ENCODE results near the gene NPSR1.

Gene NPSR1

DNA sequence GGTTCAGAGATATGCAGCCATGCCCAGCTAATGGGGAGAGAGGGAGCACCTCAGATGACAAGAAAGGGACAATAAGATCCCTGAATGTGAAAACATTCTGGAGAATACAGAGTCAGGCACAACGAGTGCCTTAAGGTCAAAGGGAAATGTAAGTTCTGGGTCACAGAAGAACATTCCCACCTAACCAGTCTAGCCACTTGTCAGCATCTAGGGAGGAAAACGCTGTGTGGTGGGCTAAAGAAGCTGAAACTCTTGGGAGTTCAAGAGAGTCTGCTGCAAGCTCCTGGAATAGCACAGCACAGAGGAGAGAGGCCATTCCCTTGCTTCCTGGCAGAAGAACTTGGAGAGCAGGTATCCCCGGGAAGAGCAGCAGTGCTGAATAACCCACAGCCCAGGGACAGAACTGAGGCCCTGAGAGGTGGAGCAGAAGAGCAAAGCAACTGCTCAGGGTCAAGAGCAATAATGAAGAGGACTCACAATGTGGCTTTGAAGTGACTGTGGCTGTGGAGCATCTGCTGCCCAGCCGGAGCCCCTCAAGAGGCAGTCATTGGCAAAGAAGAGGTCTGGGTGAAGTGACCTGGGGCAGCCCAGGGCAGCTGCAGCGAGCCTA is 182.3 kb downstream of the NPSR1 start:
- H3K4me1 ChIP-seq (ENCODE audit: control insufficient read depth in 2 of 2, insufficient read depth in 2 of 2, low read length in 2 of 2) = no peaks in the 10 kb centered on the region
- no peaks in the 10 kb centered on the region for H3K9me3 ChIP-seq (ENCODE audit: control insufficient read depth in 2 of 2, low read length in 2 of 2)
- H3K27ac ChIP-seq (ENCODE audit: low read depth in 2 of 2, low read length in 2 of 2) = no peak overlapping the region
- no peaks in the 10 kb centered on the region for H3K36me3 ChIP-seq (ENCODE audit: control insufficient read depth in 2 of 2, insufficient read depth in 2 of 2, low read length in 2 of 2)
- H3K27me3 ChIP-seq (ENCODE audit: control insufficient read depth in 2 of 2, insufficient read depth in 2 of 2, low read length in 2 of 2) = no peaks in the 10 kb centered on the region
- no peak overlapping the region for H3K9ac ChIP-seq (ENCODE audit: low read depth in 1 of 2, low read length in 2 of 2)
- H3K4me3 ChIP-seq (ENCODE audit: low read length in 2 of 2) = no peak overlapping the region

DNA sequence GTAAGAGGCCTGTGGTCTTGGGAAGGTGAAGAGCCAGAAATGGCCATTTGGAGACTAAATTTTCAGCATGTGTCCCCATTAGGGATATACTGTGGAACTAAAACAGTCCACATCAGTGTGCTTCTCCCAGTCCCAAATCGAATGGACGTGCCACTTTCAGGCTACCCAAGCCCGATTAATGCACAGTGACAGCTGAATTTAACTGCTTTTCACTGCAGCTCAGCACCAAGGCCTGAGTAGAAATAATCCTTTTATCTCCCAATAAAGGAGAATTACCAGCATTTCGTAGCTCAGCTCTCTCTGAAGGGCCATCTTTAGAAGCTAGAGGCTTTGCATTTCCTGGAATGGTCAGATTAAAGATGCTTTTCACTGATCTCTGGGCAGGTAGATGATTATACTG is 183.3 kb downstream of the NPSR1 start:
- no peak overlapping the region for H3K9ac ChIP-seq (ENCODE audit: low read depth in 1 of 2, low read length in 2 of 2)
- H3K27ac ChIP-seq (ENCODE audit: low read depth in 2 of 2, low read length in 2 of 2) = no peak overlapping the region
- no peaks in the 10 kb centered on the region for H3K4me1 ChIP-seq (ENCODE audit: control insufficient read depth in 2 of 2, insufficient read depth in 2 of 2, low read length in 2 of 2)
- H3K9me3 ChIP-seq (ENCODE audit: control insufficient read depth in 2 of 2, low read length in 2 of 2) = no peaks in the 10 kb centered on the region
- no peaks in the 10 kb centered on the region for H3K36me3 ChIP-seq (ENCODE audit: control insufficient read depth in 2 of 2, insufficient read depth in 2 of 2, low read length in 2 of 2)
- no peak overlapping the region for H3K4me3 ChIP-seq (ENCODE audit: low read length in 2 of 2)
- no peaks in the 10 kb centered on the region for H3K27me3 ChIP-seq (ENCODE audit: control insufficient read depth in 2 of 2, insufficient read depth in 2 of 2, low read length in 2 of 2)

DNA sequence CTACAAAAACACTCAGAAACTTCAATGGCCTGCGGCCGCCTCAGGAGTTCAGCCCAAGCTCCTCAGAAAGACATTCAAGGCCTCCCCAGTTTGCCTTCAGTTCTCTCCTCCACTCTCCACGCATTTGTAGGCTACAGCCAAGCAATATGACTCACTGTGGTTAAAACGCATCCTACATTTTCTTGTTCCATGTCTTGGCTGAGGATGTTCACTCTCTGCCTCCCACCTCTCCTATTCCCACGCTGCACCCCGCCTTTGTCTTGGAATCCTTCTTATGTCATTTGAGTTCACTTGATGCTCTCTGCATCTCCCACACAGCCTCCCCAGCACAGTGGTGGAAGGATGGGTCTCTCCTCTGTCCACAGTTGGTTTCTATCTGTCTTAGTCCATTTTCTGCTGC is 184.8 kb downstream of the NPSR1 start:
- H3K36me3 ChIP-seq (ENCODE audit: control insufficient read depth in 2 of 2, insufficient read depth in 2 of 2, low read length in 2 of 2) = no peaks in the 10 kb centered on the region
- H3K4me1 ChIP-seq (ENCODE audit: control insufficient read depth in 2 of 2, insufficient read depth in 2 of 2, low read length in 2 of 2) = no peaks in the 10 kb centered on the region
- no peak overlapping the region for H3K9ac ChIP-seq (ENCODE audit: low read depth in 1 of 2, low read length in 2 of 2)
- H3K27ac ChIP-seq (ENCODE audit: low read depth in 2 of 2, low read length in 2 of 2) = no peak overlapping the region
- no peaks in the 10 kb centered on the region for H3K27me3 ChIP-seq (ENCODE audit: control insufficient read depth in 2 of 2, insufficient read depth in 2 of 2, low read length in 2 of 2)
- H3K9me3 ChIP-seq (ENCODE audit: control insufficient read depth in 2 of 2, low read length in 2 of 2) = no peaks in the 10 kb centered on the region
- H3K4me3 ChIP-seq (ENCODE audit: low read length in 2 of 2) = no peak overlapping the region

DNA sequence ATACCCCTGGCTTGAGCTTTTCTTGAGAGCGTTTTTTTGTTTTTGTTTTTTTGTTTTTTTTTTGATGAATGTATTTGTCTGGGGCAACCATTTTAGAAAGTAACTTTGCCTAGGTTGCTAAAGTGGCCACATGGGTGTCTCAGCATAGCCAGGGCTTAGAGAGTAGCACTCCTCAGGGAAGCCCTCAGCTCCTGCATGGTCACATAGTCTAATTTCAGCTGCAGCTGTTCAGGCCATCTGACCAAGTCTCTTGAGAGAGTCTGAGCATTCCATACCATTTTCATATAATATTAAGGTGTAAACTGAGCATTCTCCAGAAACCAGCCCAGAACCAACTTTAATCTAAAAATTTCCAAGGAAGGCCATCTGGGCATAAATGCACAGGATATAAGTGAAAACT is 186.4 kb downstream of the NPSR1 start:
- Histone ChIP-seq H3K4me1 (ENCODE audit: control insufficient read depth in 2 of 2, insufficient read depth in 2 of 2, low read length in 2 of 2) (no peaks in the 10 kb centered on the region), H3K36me3 (ENCODE audit: control insufficient read depth in 2 of 2, insufficient read depth in 2 of 2, low read length in 2 of 2) (no peaks in the 10 kb centered on the region), H3K4me3 (ENCODE audit: low read length in 2 of 2) (no peak overlapping the region), H3K9ac (ENCODE audit: low read depth in 1 of 2, low read length in 2 of 2) (no peak overlapping the region), H3K27me3 (ENCODE audit: control insufficient read depth in 2 of 2, insufficient read depth in 2 of 2, low read length in 2 of 2) (no peaks in the 10 kb centered on the region), H3K27ac (ENCODE audit: low read depth in 2 of 2, low read length in 2 of 2) (no peak overlapping the region), H3K9me3 (ENCODE audit: control insufficient read depth in 2 of 2, low read length in 2 of 2) (no peaks in the 10 kb centered on the region)

DNA sequence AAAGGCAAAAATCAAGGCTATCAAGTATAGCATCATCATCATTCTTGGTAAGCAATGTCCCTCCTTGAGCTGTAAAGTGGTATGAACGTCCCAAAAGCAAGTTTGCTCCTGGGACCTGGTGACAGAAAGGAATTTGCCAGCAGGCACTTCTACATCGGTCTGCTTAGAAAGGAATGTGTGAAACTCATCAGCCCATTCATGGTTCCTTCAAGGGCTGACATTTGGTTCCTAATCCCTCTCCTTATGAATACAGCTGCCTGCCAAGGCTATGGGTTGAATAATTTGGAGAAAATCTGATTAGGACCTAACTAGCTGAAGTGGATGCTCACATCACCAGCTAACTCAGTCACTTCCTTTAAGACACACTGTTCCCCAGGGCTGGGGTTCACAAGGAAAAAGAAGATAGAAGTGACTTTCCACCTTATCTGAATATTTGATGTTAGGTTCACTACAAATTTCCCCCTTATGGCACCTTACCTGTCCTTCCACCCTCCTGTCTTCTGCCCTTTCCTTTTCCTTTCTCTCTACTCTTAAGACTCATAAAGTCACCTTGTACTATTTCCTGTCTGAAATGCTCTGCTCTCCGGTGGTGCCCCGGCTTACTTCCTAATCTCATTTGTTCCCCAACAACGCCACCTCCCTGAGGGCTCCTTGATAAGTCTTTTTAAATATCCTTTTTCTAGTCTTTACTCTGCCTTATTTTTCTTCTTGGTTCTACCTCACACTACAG is 187.1 kb downstream of the NPSR1 start:
- no peaks in the 10 kb centered on the region for H3K4me1 ChIP-seq (ENCODE audit: control insufficient read depth in 2 of 2, insufficient read depth in 2 of 2, low read length in 2 of 2)
- H3K9ac ChIP-seq (ENCODE audit: low read depth in 1 of 2, low read length in 2 of 2) = no peak overlapping the region
- no peaks in the 10 kb centered on the region for H3K27me3 ChIP-seq (ENCODE audit: control insufficient read depth in 2 of 2, insufficient read depth in 2 of 2, low read length in 2 of 2)
- H3K9me3 ChIP-seq (ENCODE audit: control insufficient read depth in 2 of 2, low read length in 2 of 2) = no peaks in the 10 kb centered on the region
- H3K4me3 ChIP-seq (ENCODE audit: low read length in 2 of 2) = no peak overlapping the region
- no peak overlapping the region for H3K27ac ChIP-seq (ENCODE audit: low read depth in 2 of 2, low read length in 2 of 2)
- no peaks in the 10 kb centered on the region for H3K36me3 ChIP-seq (ENCODE audit: control insufficient read depth in 2 of 2, insufficient read depth in 2 of 2, low read length in 2 of 2)

DNA sequence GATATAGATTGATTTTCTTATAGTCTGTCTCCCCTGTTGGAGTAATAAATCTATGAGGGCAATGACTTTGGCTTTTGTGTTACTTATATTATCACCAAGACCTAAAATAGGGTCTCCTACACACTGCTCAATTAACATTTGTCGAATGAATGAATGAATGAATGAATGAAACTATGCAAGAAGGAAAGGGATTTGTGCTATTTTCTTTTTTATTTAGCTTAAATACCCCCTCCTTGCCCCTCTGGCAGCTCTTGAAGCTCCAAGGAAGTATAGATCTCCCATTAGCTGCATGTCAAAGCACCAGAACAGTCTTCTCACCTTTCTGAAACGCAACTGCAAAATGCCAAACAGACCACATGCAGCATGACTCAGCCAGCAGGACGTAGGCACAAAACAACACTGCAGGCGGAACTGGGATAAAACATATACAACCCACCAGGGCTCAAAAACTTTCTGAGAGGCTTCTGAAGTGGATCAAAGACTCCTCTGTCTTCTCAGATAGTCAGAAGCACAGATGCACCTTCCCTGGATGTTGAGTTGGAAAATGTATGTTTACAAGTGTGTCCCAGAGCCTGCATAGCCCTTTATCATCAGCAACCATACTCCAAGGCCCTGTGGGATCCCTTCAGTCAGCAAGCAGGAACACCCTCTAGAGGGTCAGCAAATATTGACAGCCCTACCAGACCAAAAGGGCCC is 187.8 kb downstream of the NPSR1 start:
- H3K27ac ChIP-seq (ENCODE audit: low read depth in 2 of 2, low read length in 2 of 2) = no peak overlapping the region
- no peaks in the 10 kb centered on the region for H3K27me3 ChIP-seq (ENCODE audit: control insufficient read depth in 2 of 2, insufficient read depth in 2 of 2, low read length in 2 of 2)
- no peaks in the 10 kb centered on the region for H3K36me3 ChIP-seq (ENCODE audit: control insufficient read depth in 2 of 2, insufficient read depth in 2 of 2, low read length in 2 of 2)
- H3K4me1 ChIP-seq (ENCODE audit: control insufficient read depth in 2 of 2, insufficient read depth in 2 of 2, low read length in 2 of 2) = no peaks in the 10 kb centered on the region
- H3K9me3 ChIP-seq (ENCODE audit: control insufficient read depth in 2 of 2, low read length in 2 of 2) = no peaks in the 10 kb centered on the region
- no peak overlapping the region for H3K4me3 ChIP-seq (ENCODE audit: low read length in 2 of 2)
- H3K9ac ChIP-seq (ENCODE audit: low read depth in 1 of 2, low read length in 2 of 2) = no peak overlapping the region

DNA sequence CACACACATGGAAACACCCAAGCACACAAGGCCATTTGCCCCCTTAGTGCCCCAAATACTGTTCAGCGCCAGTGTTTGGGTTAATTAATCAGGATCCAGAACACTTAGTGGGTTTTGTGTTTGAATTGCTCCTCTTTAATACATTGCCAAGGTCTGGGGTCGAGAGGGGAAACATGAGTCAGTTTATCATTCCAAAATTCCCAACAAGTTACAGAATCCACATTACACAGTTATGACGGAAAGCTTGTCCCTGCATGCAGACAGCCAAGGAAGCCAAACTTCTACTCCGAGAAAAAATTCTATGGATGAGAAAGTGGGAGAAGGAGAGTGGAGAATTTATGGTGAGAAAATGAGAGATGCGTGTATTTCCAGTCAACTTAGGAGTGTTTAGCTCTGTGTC is 189.0 kb downstream of the NPSR1 start:
- no peaks in the 10 kb centered on the region for H3K36me3 ChIP-seq (ENCODE audit: control insufficient read depth in 2 of 2, insufficient read depth in 2 of 2, low read length in 2 of 2)
- no peak overlapping the region for H3K4me3 ChIP-seq (ENCODE audit: low read length in 2 of 2)
- no peaks in the 10 kb centered on the region for H3K9me3 ChIP-seq (ENCODE audit: control insufficient read depth in 2 of 2, low read length in 2 of 2)
- no peak overlapping the region for H3K9ac ChIP-seq (ENCODE audit: low read depth in 1 of 2, low read length in 2 of 2)
- H3K27me3 ChIP-seq (ENCODE audit: control insufficient read depth in 2 of 2, insufficient read depth in 2 of 2, low read length in 2 of 2) = no peaks in the 10 kb centered on the region
- no peak overlapping the region for H3K27ac ChIP-seq (ENCODE audit: low read depth in 2 of 2, low read length in 2 of 2)
- H3K4me1 ChIP-seq (ENCODE audit: control insufficient read depth in 2 of 2, insufficient read depth in 2 of 2, low read length in 2 of 2) = no peaks in the 10 kb centered on the region

DNA sequence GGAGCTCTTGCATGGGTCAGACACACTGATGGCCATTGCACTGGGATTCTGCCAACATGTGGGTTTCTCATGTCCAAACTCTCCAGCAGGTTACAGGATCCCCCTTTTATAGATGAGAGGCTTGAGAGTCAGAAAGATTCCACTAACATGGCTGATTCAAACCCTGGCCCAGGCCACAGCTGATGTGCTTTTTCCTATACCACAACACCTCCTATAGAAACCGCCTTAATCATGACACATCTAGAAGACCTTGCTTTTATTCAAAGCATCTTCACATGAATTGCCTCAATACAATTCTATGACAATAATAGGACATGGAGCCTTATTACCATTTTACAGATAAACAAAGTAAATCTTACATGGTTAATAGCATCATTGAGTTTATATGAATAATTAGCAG is 190.7 kb downstream of the NPSR1 start:
- Histone ChIP-seq H3K27me3 (ENCODE audit: control insufficient read depth in 2 of 2, insufficient read depth in 2 of 2, low read length in 2 of 2) (no peaks in the 10 kb centered on the region), H3K4me1 (ENCODE audit: control insufficient read depth in 2 of 2, insufficient read depth in 2 of 2, low read length in 2 of 2) (no peaks in the 10 kb centered on the region), H3K27ac (ENCODE audit: low read depth in 2 of 2, low read length in 2 of 2) (no peak overlapping the region), H3K36me3 (ENCODE audit: control insufficient read depth in 2 of 2, insufficient read depth in 2 of 2, low read length in 2 of 2) (no peaks in the 10 kb centered on the region), H3K9ac (ENCODE audit: low read depth in 1 of 2, low read length in 2 of 2) (no peak overlapping the region), H3K9me3 (ENCODE audit: control insufficient read depth in 2 of 2, low read length in 2 of 2) (no peaks in the 10 kb centered on the region), H3K4me3 (ENCODE audit: low read length in 2 of 2) (no peak overlapping the region)

DNA sequence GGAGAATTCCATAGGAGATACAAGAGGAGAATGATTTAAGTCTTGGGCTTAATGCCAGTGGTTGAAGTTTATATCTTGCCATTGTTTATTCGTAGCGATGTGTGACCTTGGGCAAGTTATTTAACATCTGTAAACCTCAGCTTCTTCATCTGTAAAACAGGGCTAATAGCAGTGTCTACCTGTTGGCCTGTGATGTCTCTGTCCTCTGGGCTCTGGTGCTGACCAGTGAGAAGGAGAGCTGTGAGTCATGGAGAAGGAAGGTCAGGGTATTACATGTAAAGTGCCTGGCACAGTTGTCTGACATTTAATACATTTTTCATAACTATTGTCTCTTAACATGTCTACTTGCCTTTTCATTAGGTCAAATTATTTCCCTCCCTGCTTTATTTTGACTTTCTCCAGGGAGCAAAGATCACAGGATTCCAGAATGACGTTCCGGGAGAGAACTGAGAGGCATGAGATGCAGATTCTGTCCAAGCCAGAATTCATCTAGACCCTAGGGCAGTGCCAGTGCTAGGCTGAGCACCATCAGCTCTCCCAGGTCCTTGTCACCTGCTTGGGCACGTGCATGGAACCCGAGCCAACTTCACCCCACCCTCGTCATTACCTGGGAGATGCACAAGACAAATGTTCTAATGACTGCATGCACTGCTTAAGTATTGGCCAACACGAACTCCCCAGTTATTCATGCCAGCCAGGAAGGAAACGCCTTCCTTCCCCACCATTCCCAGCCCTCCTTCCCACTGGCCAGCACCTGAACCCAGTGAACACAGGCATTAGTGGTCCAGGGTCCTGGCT is 191.3 kb downstream of the NPSR1 start:
- Histone ChIP-seq H3K4me1 (ENCODE audit: control insufficient read depth in 2 of 2, insufficient read depth in 2 of 2, low read length in 2 of 2) (no peaks in the 10 kb centered on the region), H3K27ac (ENCODE audit: low read depth in 2 of 2, low read length in 2 of 2) (no peak overlapping the region), H3K36me3 (ENCODE audit: control insufficient read depth in 2 of 2, insufficient read depth in 2 of 2, low read length in 2 of 2) (no peaks in the 10 kb centered on the region), H3K9ac (ENCODE audit: low read depth in 1 of 2, low read length in 2 of 2) (no peak overlapping the region), H3K27me3 (ENCODE audit: control insufficient read depth in 2 of 2, insufficient read depth in 2 of 2, low read length in 2 of 2) (no peaks in the 10 kb centered on the region), H3K9me3 (ENCODE audit: control insufficient read depth in 2 of 2, low read length in 2 of 2) (no peaks in the 10 kb centered on the region), H3K4me3 (ENCODE audit: low read length in 2 of 2) (no peak overlapping the region)

DNA sequence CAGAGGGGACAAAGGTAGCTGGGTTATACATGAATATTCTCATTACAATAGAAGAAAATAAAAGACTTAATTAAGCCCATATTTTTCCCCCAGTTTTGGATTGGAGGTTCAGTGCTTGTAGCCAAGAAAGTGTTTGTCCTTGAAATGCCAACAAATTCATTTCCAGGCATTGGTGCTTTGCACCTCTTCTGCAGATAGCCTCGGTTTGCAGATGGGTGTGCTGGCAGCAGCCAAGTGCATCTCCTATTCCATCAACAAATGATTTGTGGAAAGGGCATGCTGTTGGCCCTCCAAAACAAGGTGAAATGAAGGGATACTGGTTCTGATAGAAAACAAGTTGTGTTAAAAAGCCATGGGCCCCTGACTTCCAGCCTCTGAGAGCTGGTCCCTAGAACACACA is 192.0 kb downstream of the NPSR1 start:
- Histone ChIP-seq H3K36me3 (ENCODE audit: control insufficient read depth in 2 of 2, insufficient read depth in 2 of 2, low read length in 2 of 2) (no peaks in the 10 kb centered on the region), H3K4me3 (ENCODE audit: low read length in 2 of 2) (no peak overlapping the region), H3K9me3 (ENCODE audit: control insufficient read depth in 2 of 2, low read length in 2 of 2) (no peaks in the 10 kb centered on the region), H3K27ac (ENCODE audit: low read depth in 2 of 2, low read length in 2 of 2) (no peak overlapping the region), H3K4me1 (ENCODE audit: control insufficient read depth in 2 of 2, insufficient read depth in 2 of 2, low read length in 2 of 2) (no peaks in the 10 kb centered on the region), H3K9ac (ENCODE audit: low read depth in 1 of 2, low read length in 2 of 2) (no peak overlapping the region), H3K27me3 (ENCODE audit: control insufficient read depth in 2 of 2, insufficient read depth in 2 of 2, low read length in 2 of 2) (no peaks in the 10 kb centered on the region)

Measured in mucosa of rectum (tissue), 2 donors.